D721Med (cell line): ENCODE results near the gene IQCF5.
"Not testable (repeated sequence)": the region's sequence is repeated elsewhere in the genome, so short reads cannot be mapped to it uniquely, and the experiment has no call there.

Source experiments
- DNase-seq: peaks from one replicate; pipeline ENCODE4 v3.0.0; 2011; ENCODE audit warnings: low spot score; ENCODE audit not compliant: insufficient read length
- FAIRE-seq: peaks from 2 replicates; lab custom pipeline; 2011; peaks lifted over from hg19 to GRCh38; lab: Jason Lieb, UNC
- TF ChIP-seq, protein P1 (sequence below): IDR thresholded peaks from 2 replicates; pipeline ENCODE4 v1.5.1; 2012; ENCODE audit warnings: mild to moderate bottlenecking, control low read depth; ENCODE audit not compliant: insufficient read depth; ENCODE audit errors: missing control alignments

The IQCF5 gene

GRCh38 chr3:51875501-51875900, at the start of gene IQCF5:
IQCF5 (minus strand) TSS chr3:51875601; CDS start chr3:51875531, 70 bp downstream.
- DNase-seq (no peak), FAIRE-seq (no peak)
- TF ChIP-seq, protein P1, sequence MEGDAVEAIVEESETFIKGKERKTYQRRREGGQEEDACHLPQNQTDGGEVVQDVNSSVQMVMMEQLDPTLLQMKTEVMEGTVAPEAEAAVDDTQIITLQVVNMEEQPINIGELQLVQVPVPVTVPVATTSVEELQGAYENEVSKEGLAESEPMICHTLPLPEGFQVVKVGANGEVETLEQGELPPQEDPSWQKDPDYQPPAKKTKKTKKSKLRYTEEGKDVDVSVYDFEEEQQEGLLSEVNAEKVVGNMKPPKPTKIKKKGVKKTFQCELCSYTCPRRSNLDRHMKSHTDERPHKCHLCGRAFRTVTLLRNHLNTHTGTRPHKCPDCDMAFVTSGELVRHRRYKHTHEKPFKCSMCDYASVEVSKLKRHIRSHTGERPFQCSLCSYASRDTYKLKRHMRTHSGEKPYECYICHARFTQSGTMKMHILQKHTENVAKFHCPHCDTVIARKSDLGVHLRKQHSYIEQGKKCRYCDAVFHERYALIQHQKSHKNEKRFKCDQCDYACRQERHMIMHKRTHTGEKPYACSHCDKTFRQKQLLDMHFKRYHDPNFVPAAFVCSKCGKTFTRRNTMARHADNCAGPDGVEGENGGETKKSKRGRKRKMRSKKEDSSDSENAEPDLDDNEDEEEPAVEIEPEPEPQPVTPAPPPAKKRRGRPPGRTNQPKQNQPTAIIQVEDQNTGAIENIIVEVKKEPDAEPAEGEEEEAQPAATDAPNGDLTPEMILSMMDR, result no peak

- FAIRE-seq (no peak), DNase-seq (no peak)
- TF ChIP-seq, protein P1, result no peak
Observed at GRCh38 chr3:51921081-51921578, 45.7 kb upstream of the IQCF5 start.

GRCh38 chr3:51916418-51916817, 41.0 kb upstream of the IQCF5 start:
- DNase-seq, result no peak
- no peak for FAIRE-seq
- TF ChIP-seq, protein P1, result no peak

- no peak for FAIRE-seq
- TF ChIP-seq, protein P1, result no peak
- DNase-seq, result no peak
Observed at GRCh38 chr3:51908026-51908425, 32.6 kb upstream of the IQCF5 start.

DNA sequence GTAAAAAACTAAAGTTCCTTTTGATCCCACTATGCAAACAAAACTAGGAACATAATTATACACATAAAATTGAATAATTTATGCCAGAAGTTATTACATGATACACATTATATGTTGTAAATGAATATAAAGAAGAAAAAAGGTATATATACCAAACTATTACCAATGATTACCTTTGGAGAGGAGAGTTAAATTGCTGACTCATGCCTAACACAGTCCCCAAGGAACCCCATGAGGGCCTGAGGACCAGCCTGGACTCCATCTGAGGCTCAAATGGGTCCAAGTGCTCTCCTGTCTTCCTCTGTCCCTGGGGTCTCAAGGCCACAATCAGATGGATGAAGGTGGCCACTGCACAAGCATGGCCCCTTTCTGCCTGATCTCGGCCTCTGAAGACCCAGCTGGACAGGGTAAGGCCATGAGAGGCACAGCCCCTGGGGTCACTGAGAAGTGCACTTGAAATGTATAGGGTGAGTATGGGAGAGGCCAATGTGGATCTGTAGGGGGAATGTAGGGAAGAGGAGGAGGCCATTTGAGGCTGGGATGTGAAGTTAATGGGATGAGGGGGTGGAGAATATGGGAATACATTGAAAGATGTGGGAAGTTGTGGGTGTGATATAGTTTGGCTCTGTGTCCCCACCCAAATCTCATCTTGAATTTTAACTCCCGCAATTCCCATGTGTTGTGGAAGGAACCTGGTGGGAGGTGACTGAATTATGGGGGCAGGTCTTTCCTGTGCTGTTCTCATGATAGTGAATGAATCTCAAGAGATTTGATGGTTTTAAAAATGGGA, 28.8 kb upstream of the IQCF5 start:
- TF ChIP-seq, protein P1, result no peak
- DNase-seq (no peak), FAIRE-seq (no peak)

DNA sequence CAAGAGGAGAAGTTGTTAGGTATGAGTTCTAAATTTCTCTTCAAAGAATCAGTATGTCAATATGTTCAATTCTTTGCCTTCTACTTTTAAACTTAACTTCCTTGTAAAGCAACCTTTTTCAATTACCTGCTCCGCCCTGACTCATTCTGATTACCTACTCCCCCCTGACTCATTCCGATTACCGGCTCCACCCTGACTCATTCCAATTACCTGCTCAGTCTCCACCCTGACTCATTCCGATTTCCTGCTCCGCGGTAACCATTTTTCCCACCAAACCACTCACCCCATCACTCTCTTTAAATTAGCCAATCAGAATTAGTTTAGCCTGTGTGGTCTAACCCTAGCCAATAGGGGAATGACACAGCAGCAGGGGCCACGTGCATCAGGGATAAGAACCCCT, 27.0 kb upstream of the IQCF5 start:
- FAIRE-seq, DNase-seq: not testable (repeated sequence)

DNA sequence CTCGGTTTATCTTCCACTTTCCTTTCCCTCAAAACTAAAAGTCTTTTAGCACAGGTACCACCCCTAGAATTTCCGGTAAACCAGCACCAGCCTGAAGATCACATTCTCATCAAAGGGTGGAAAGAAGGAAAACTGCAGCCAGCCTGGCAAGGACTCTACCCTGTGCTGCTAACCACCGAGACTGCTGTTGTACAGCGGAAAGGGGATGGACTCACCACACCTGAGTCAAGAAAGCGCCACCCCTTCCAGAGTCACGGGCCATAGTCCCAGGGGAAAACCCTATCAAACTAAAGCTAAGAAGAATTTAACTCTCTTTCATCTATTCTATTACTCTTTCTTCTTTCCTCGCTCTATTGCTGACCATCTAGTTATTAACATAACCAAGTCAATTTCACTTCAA, 24.6 kb upstream of the IQCF5 start:
- FAIRE-seq, DNase-seq: not testable (repeated sequence)

DNA sequence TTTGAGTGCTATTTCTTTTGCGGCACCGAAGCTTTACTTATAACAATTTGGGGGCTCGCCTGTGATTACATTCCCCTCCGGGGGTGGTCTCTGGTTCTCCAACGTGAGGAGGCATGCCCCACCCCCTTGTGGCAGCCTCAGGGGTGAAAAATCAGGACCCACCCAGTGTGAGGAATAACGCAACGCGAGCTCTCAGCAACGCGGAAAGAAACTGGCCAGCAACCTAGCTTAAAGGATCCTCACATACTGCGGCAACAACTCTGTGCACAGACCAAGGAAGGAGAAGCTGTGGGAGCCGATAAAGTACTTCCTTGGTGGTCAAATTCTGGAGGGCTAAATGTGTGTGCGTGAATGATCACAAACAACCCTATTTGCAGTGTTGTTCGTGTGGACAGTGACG, 22.0 kb upstream of the IQCF5 start:
- no peak for FAIRE-seq
- DNase-seq, result no peak
- TF ChIP-seq, protein P1, result no peak
